SU-DHL-6 (cell line): ENCODE results near the gene AKNAD1.

Experiments
- H2AFZ ChIP-seq: fragments of 200-600 bp; sonication (generic); 2 replicates; pipeline ENCODE4 v1.6.1; 2014; ENCODE audit warnings: low read depth, mild to moderate bottlenecking, moderate library complexity, mixed read lengths, antibody characterized with exemption, low read length; ENCODE audit not compliant: severe bottlenecking
- H3F3A ChIP-seq: fragments of 200-600 bp; shearing (Covaris generic); 2 replicates; pipeline ENCODE4 v1.6.0; 2016; ENCODE audit warnings: antibody characterized with exemption, mild to moderate bottlenecking; ENCODE audit not compliant: insufficient read depth
- H3K27ac ChIP-seq: fragments of 200-600 bp; sonication (generic); 2 replicates; pipeline ENCODE4 v1.5.1; 2016; ENCODE audit warnings: low read depth, mild to moderate bottlenecking, low read length, moderate library complexity, mixed read lengths
- H3K27me3 ChIP-seq: fragments of 200-600 bp; sonication (generic), shearing (Covaris generic); 2 replicates; pipeline ENCODE4 v1.6.0; 2014; ENCODE audit warnings: mild to moderate bottlenecking, low read length
- H3K36me3 ChIP-seq: fragments of 200-600 bp; sonication (generic); 2 replicates; pipeline ENCODE4 v1.6.1; 2014; ENCODE audit warnings: mild to moderate bottlenecking, low read length, mixed read lengths
- H3K4me2 ChIP-seq: fragments of 300-600, 200-600 bp; shearing (Covaris generic), sonication (generic); 2 replicates; pipeline ENCODE4 v1.6.0; 2014; ENCODE audit warnings: low read length, low read depth, mild to moderate bottlenecking; ENCODE audit not compliant: poor library complexity, severe bottlenecking
- H3K4me3 ChIP-seq: fragments of 200-600 bp; sonication (generic); 2 replicates; pipeline ENCODE4 v1.5.1; 2014; ENCODE audit warnings: antibody characterized with exemption, low read length, mild to moderate bottlenecking, mixed read lengths; ENCODE audit not compliant: insufficient read depth, poor library complexity, severe bottlenecking
- H3K79me2 ChIP-seq: fragments of 200-600 bp; sonication (generic); 2 replicates; pipeline ENCODE4 v1.6.1; 2014; ENCODE audit warnings: mild to moderate bottlenecking, low read length, moderate library complexity; ENCODE audit not compliant: insufficient read depth
- H3K9ac ChIP-seq: fragments of 200-600 bp; sonication (generic); 2 replicates; pipeline ENCODE4 v1.7.0; 2014; ENCODE audit warnings: mild to moderate bottlenecking, low read length
- H3K9me2 ChIP-seq: fragments of 200-600 bp; sonication (generic); replicated peaks from 2 replicates; pipeline ENCODE4 v1.6.1; 2014; ENCODE audit warnings: low read length; ENCODE audit not compliant: insufficient read depth
- H3K9me3 ChIP-seq: fragments of 200-600 bp; sonication (generic); 2 replicates; pipeline ENCODE4 v1.6.1; 2014; ENCODE audit warnings: low read length, mixed read lengths; ENCODE audit not compliant: insufficient read depth
- H4K20me1 ChIP-seq: fragments of 200-600 bp; sonication (generic); 2 replicates; pipeline ENCODE4 v1.6.1; 2014; ENCODE audit warnings: low read depth, mild to moderate bottlenecking, antibody characterized with exemption, low read length, moderate library complexity, mixed read lengths
- CTCF ChIP-seq: fragments of 200-600 bp; sonication (generic); IDR thresholded peaks from one replicate; pipeline ENCODE4 v1.5.1; 2017; ENCODE audit warnings: antibody characterized with exemption, mild to moderate bottlenecking, low read length, moderate library complexity; ENCODE audit not compliant: insufficient read depth, poor library complexity, severe bottlenecking
- EZH2phosphoT487 ChIP-seq: fragments of 200-600 bp; sonication (generic), shearing (Covaris generic); conservative IDR thresholded peaks from 2 replicates; pipeline ENCODE4 v1.6.1; 2018; ENCODE audit warnings: mild to moderate bottlenecking, antibody characterized with exemption, low read length, moderate library complexity, mixed read lengths

Gene AKNAD1

DNA sequence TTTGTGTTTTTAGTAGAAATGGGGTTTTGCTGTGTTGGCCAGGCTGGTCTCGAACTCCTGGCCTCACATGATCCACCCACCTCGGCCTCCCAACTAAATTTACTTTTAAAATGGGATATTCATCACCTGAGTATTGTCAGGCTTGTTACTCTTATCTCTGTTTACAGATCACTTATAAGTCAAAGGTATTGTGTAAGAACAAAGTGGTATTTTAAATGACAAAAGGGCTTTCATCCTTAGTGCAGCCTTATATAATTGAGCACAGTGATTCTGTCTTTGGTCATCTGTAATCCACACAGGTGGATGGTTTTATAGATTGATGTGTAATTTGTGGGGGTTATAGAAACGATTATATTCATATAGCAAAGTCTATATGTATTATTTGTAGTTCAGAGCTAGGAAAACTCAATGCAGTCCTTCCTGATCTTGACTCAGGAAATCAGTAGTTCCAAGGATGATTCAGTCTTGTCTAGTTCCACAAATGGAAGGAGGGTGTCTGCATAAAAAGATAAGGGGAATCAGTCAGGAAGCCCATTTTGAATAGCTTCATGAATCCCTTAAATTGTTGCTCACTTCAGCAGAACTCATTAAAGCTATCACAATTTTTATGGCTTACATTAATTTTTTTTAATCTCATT, 75.8 kb downstream of the AKNAD1 start:
- no peak for TF ChIP-seq CTCF
- no peak for TF ChIP-seq EZH2phosphoT487
- Histone ChIP-seq H4K20me1 (no peaks in the 10 kb centered on the region), H3K9ac (no peak overlapping the region), H3K36me3 (peaks cover 34% of the 10 kb centered on the region), H3K9me3 (peaks cover 10% of the 10 kb centered on the region; the same call in 1 of the 2 replicates), H3K4me2 (no peak overlapping the region), H3K9me2 (no peaks in the 10 kb centered on the region), H3K4me3 (no peak overlapping the region), H3K79me2 (no peaks in the 10 kb centered on the region), H3F3A (no peaks in the 10 kb centered on the region), H3K27ac (no peak overlapping the region), H3K27me3 (no peaks in the 10 kb centered on the region), H2AFZ (no peak overlapping the region)

DNA sequence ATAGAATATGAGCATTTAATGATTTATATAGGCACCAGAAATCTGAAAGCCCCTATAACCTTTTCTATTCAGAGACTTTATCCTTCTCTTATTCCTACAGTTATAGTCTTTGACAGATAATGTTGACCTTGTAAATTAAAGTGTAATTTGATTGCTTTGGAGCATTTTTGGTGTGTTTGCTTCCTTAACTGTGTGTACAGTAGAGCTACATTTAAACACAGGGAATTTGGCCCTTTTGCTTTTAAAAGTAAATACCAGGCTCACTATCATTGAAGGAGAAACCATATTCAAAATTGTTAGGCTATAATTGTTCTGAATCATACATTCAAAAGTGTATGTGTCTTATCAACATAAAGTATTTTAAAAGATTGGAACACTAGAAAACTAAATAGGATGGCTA, 77.4 kb downstream of the AKNAD1 start:
- Histone ChIP-seq H2AFZ (no peak overlapping the region), H3K9me3 (no peaks in the 10 kb centered on the region), H4K20me1 (no peaks in the 10 kb centered on the region), H3F3A (no peaks in the 10 kb centered on the region), H3K4me2 (no peak overlapping the region), H3K27ac (no peak overlapping the region), H3K79me2 (no peaks in the 10 kb centered on the region), H3K4me3 (no peak overlapping the region), H3K27me3 (no peaks in the 10 kb centered on the region), H3K9me2 (no peaks in the 10 kb centered on the region), H3K36me3 (peaks cover 20% of the 10 kb centered on the region), H3K9ac (no peak overlapping the region)
- TF ChIP-seq EZH2phosphoT487 (no peak), CTCF (no peak)

DNA sequence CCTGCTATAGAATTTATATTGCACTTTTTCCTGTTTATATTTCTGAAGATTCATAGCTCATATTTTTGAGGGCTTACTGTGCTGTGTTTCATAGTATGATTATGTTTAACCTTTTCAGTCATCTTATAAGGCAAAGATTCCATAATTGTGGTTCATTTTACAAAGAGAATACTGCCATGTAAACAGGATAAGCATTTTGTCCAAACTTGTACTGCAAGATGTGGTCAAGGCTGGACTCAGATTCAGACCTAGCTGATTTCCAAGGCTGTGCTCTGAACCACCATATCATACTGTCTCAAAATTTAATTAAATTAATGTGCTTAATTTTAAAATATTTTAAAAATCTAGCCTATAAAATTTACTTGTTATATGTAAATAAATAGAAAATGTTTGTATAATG, 79.1 kb downstream of the AKNAD1 start:
- Histone ChIP-seq H3F3A (0 out of 2 replicates have a peak, but pooled peaks cover 1% of the 10 kb centered on the region), H3K4me2 (no peak overlapping the region), H3K9me3 (no peaks in the 10 kb centered on the region), H3K4me3 (no peak overlapping the region), H3K9me2 (no peaks in the 10 kb centered on the region), H4K20me1 (no peaks in the 10 kb centered on the region), H3K36me3 (peaks cover 16% of the 10 kb centered on the region; the same call in 1 of the 2 replicates), H3K27ac (no peak overlapping the region), H3K27me3 (no peaks in the 10 kb centered on the region), H3K9ac (no peak overlapping the region), H3K79me2 (no peaks in the 10 kb centered on the region), H2AFZ (no peak overlapping the region)
- TF ChIP-seq EZH2phosphoT487 = no peak
- no peak for TF ChIP-seq CTCF
